CD8-positive, alpha-beta memory T cell (primary cell): ENCODE measurements around the gene ADCK1. TPM values are rescaled to one million over a fixed set of nuclear protein-coding genes. Genes with fewer than 3 reads are reported as not detected.

Experiments
- CTCF ChIA-PET: fragments of 350-600 bp; sonication (Branson Sonifier 250); formaldehyde crosslinking; loops from one replicate; lab custom pipeline; 2021; ENCODE audit warnings: antibody characterized with exemption; lab: Charles Lee
- POLR2A ChIA-PET: fragments of 350-600 bp; sonication (Branson Sonifier 250); formaldehyde crosslinking; loops from one replicate; lab custom pipeline; 2021; ENCODE audit warnings: antibody characterized with exemption; lab: Charles Lee
- DNase-seq, 5 donors: peaks; one replicate each; pipeline versions ENCODE4 v3.0.0 to v3.0.0-alpha.2; 2020 to 2022; ENCODE audit warnings: mixed read lengths in 1 of 5
- H3K27ac ChIP-seq: one replicate; pipeline ENCODE4 v1.7.0; 2013; ENCODE audit warnings: low read depth, mild to moderate bottlenecking, low read length, moderate library complexity
- H3K27me3 ChIP-seq: 2 replicates; pipeline ENCODE4 v1.7.0; 2013; ENCODE audit warnings: low read length, mild to moderate bottlenecking; ENCODE audit not compliant: insufficient read depth, poor library complexity, severe bottlenecking
- H3K36me3 ChIP-seq: 2 replicates; pipeline ENCODE4 v1.7.0; 2013; ENCODE audit warnings: mild to moderate bottlenecking, low read length, moderate library complexity; ENCODE audit not compliant: insufficient read depth
- H3K4me1 ChIP-seq: 2 replicates; pipeline ENCODE4 v1.7.0; 2013; ENCODE audit warnings: mild to moderate bottlenecking, low read length, moderate library complexity; ENCODE audit not compliant: insufficient read depth
- H3K4me3 ChIP-seq: 2 replicates; pipeline ENCODE4 v1.7.0; 2013; ENCODE audit warnings: mild to moderate bottlenecking, low read length
- H3K9me3 ChIP-seq: 2 replicates; pipeline ENCODE4 v1.7.0; 2013; ENCODE audit warnings: mild to moderate bottlenecking, low read length
- H3K27ac Mint-ChIP-seq, 8 donors: one replicate each; pipeline ENCODE4 v1.8.0; 2020 to 2021; ENCODE audit warnings: mixed read lengths in 8 of 8, mild to moderate bottlenecking in 6 of 8, inconsistent platforms in 3 of 8, moderate library complexity in 3 of 8
- H3K27me3 Mint-ChIP-seq, 2 donors: one replicate each; pipeline ENCODE4 v1.8.0; 2020 to 2021; ENCODE audit warnings: mixed read lengths in 2 of 2, mild to moderate bottlenecking in 1 of 2, moderate library complexity in 1 of 2
- H3K36me3 Mint-ChIP-seq, 3 donors: one replicate each; pipeline ENCODE4 v1.8.0; 2020 to 2021; ENCODE audit warnings: mixed read lengths in 3 of 3, inconsistent platforms in 1 of 3, mild to moderate bottlenecking in 1 of 3
- H3K4me1 Mint-ChIP-seq, 3 donors: one replicate each; pipeline ENCODE4 v1.8.0; 2020 to 2021; ENCODE audit warnings: mixed read lengths in 3 of 3, inconsistent platforms in 1 of 3, mild to moderate bottlenecking in 1 of 3
- H3K4me3 Mint-ChIP-seq, 7 donors: one replicate each; pipeline ENCODE4 v1.8.0; 2020 to 2021; ENCODE audit warnings: mixed read lengths in 7 of 7, mild to moderate bottlenecking in 6 of 7, moderate library complexity in 4 of 7, inconsistent platforms in 2 of 7
- H3K9me3 Mint-ChIP-seq, 5 donors: one replicate each; pipeline ENCODE4 v1.8.0; 2020 to 2022; ENCODE audit warnings: mixed read lengths in 5 of 5, mild to moderate bottlenecking in 3 of 5, moderate library complexity in 2 of 5, inconsistent platforms in 1 of 5
- polyA plus RNA-seq: library from polyadenylated mRNA; unstranded; fragments of 300-500 nt; fragmentation: Illumina TruSeq; gene quantifications from one replicate; pipeline ENCODE4 v1.2.3, GENCODE V29; 2021
- total RNA-seq, 2 experiments: library from RNA; stranded (reverse); gene quantifications; one replicate each; pipeline ENCODE4 v1.2.3, GENCODE V29; 2021

The ADCK1 gene
- total and polyA plus RNA-seq, 3 experiments from 2014 or later = 4.2 to 7.5 (median 5.9) TPM

GRCh38 chr14:77838831-77839511 is 39.1 kb downstream of the ADCK1 start:
- Mint-ChIP-seq H3K4me1 (no peaks in the 10 kb centered on the region), H3K27me3 (no peaks in the 10 kb centered on the region), H3K36me3 (peaks cover 4 to 8% (median 6%) of the 10 kb centered on the region in 3 donors), H3K4me3 (no peak overlapping the region), H3K9me3 (no peaks in the 10 kb centered on the region), H3K27ac (no peak overlapping the region)
- DNase-seq = peak in 1 of 5 donors; percentile 8
- Histone ChIP-seq H3K9me3 (no peaks in the 10 kb centered on the region), H3K27ac (no peak overlapping the region), H3K4me3 (no peak overlapping the region), H3K27me3 (no peaks in the 10 kb centered on the region), H3K4me1 (no peaks in the 10 kb centered on the region), H3K36me3 (no peaks in the 10 kb centered on the region)
- POLR2A ChIA-PET = no interaction called here
- CTCF ChIA-PET = no interaction called here

DNA sequence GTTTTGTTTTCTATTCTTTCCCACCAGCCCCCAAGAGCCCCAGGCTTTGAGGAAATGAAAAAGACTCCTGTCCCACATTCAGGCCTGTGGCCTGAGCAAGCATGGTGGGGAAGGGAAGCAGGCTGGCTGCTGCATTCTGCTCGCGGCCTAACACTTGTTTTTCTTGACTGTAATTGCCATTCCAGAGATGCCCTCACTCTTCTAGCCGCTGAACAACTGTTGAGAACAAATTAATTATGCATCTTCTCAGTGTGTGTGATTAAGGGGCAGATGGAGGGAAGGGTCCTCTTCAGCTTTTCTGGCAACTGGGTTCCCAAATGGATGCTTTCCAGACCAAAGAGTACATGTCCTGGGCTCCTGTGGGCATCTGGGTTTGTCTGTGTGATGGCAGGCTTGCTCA is 43.3 kb downstream of the ADCK1 start:
- Histone ChIP-seq H3K9me3 (no peaks in the 10 kb centered on the region), H3K4me1 (no peaks in the 10 kb centered on the region), H3K36me3 (no peaks in the 10 kb centered on the region), H3K27ac (no peak overlapping the region), H3K27me3 (no peaks in the 10 kb centered on the region), H3K4me3 (no peak overlapping the region)
- no peak for DNase-seq
- Mint-ChIP-seq H3K27ac (no peak overlapping the region), H3K9me3 (no peaks in the 10 kb centered on the region), H3K36me3 (peaks cover 0 to 3% (median 0%) of the 10 kb centered on the region in 3 donors), H3K4me1 (no peaks in the 10 kb centered on the region), H3K27me3 (peaks cover 0 to 1% of the 10 kb centered on the region in 2 donors), H3K4me3 (no peak overlapping the region)
- POLR2A ChIA-PET = no interaction called here
- CTCF ChIA-PET = no interaction called here

DNA sequence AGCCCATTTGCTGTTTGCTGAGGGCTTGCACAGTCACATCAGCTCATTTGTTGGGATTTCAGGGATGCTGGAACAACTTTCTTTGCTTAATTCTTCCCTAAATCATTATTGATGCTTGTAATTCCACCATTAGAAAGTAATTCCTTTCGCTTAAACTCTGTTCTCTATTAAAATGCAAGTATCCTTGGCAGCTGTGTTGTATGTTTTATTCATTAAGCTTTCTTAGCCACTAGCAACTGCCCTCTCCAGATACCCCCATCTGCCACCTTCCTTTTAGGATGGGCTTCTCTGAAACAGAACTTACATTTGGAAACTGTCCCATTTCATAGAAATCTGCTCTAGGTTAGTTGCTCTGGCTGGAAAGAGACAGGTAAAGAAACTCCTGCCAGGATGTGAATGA is 43.7 kb downstream of the ADCK1 start:
- peaks cover 0 to 1% of the 10 kb centered on the region in 2 donors for H3K27me3 Mint-ChIP-seq
- Histone ChIP-seq H3K36me3 (no peaks in the 10 kb centered on the region), H3K27me3 (no peaks in the 10 kb centered on the region), H3K27ac (no peak overlapping the region), H3K9me3 (no peaks in the 10 kb centered on the region), H3K4me1 (no peaks in the 10 kb centered on the region), H3K4me3 (no peak overlapping the region)
- no peak overlapping the region for H3K4me3 Mint-ChIP-seq
- H3K36me3 Mint-ChIP-seq = peaks cover 0 to 3% (median 0%) of the 10 kb centered on the region in 3 donors
- DNase-seq = no peak
- ChIA-PET POLR2A (no interaction called here), CTCF (no interaction called here)
- no peak overlapping the region for H3K27ac Mint-ChIP-seq
- no peaks in the 10 kb centered on the region for H3K9me3 Mint-ChIP-seq
- H3K4me1 Mint-ChIP-seq = no peaks in the 10 kb centered on the region

DNA sequence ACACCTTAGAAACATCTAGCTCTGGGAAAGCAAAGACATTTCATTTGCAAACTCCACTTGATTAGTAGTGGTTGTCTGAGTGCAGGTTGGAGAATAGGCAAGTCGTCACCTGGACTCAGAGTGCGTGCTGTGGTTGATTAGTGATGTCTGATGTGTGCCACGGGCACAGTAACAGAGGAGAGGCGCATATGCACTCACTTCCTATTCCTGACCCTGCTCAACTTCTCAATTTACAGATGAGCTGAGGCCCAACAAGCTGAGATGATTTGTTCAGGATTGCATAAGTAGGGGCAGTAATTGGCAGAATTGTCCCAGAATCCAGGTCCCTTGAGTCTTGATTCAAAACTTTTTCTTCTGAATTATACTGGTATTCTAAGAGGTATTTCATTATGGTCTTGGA is 44.9 kb downstream of the ADCK1 start:
- no peaks in the 10 kb centered on the region for H3K4me1 ChIP-seq
- peaks cover 0 to 1% of the 10 kb centered on the region in 2 donors for H3K27me3 Mint-ChIP-seq
- DNase-seq = no peak
- no peak overlapping the region for H3K4me3 Mint-ChIP-seq
- H3K9me3 ChIP-seq = no peaks in the 10 kb centered on the region
- ChIA-PET CTCF (interaction anchor here (1.0 kb wide), 1 partner anchor 17 kb away, joined by 4 read pairs; no protein-coding TSS in a partner anchor), POLR2A (no interaction called here)
- H3K27ac Mint-ChIP-seq = peak overlapping the region in 1 of 8 donors; percentile 34
- H3K36me3 ChIP-seq = no peaks in the 10 kb centered on the region
- no peak overlapping the region for H3K4me3 ChIP-seq
- H3K36me3 Mint-ChIP-seq = no peaks in the 10 kb centered on the region
- no peak overlapping the region for H3K27ac ChIP-seq
- no peaks in the 10 kb centered on the region for H3K9me3 Mint-ChIP-seq
- no peaks in the 10 kb centered on the region for H3K4me1 Mint-ChIP-seq
- H3K27me3 ChIP-seq = no peaks in the 10 kb centered on the region

GRCh38 chr14:77848031-77848430 is 48.1 kb downstream of the ADCK1 start:
- ChIA-PET CTCF (no interaction called here), POLR2A (no interaction called here)
- Mint-ChIP-seq H3K27me3 (peaks cover 0 to 1% of the 10 kb centered on the region in 2 donors), H3K4me1 (no peaks in the 10 kb centered on the region), H3K4me3 (no peak overlapping the region), H3K9me3 (peaks cover 0 to 2% (median 2%) of the 10 kb centered on the region in 5 donors), H3K27ac (peak overlapping the region in 1 of 8 donors; percentile 20), H3K36me3 (peaks cover 0 to 6% (median 3%) of the 10 kb centered on the region in 3 donors)
- no peak for DNase-seq
- Histone ChIP-seq H3K4me1 (no peaks in the 10 kb centered on the region), H3K36me3 (no peaks in the 10 kb centered on the region), H3K4me3 (no peak overlapping the region), H3K27me3 (no peaks in the 10 kb centered on the region), H3K27ac (no peak overlapping the region), H3K9me3 (no peaks in the 10 kb centered on the region)

- Histone ChIP-seq H3K4me1 (no peaks in the 10 kb centered on the region), H3K36me3 (no peaks in the 10 kb centered on the region), H3K9me3 (no peaks in the 10 kb centered on the region), H3K27me3 (no peaks in the 10 kb centered on the region), H3K4me3 (no peak overlapping the region), H3K27ac (no peak overlapping the region)
- no peak overlapping the region for H3K4me3 Mint-ChIP-seq
- ChIA-PET POLR2A (no interaction called here), CTCF (no interaction called here)
- H3K27ac Mint-ChIP-seq = peak overlapping the region in 2 of 8 donors; percentile 19 to 36
- no peak for DNase-seq
- H3K9me3 Mint-ChIP-seq = peaks cover 0 to 9% (median 4%) of the 10 kb centered on the region in 5 donors
- no peaks in the 10 kb centered on the region for H3K4me1 Mint-ChIP-seq
- peaks cover 0 to 1% of the 10 kb centered on the region in 2 donors for H3K27me3 Mint-ChIP-seq
- H3K36me3 Mint-ChIP-seq = peaks cover 0 to 18% (median 7%) of the 10 kb centered on the region in 3 donors
These were observed 49.8 kb downstream of the ADCK1 start for GRCh38 chr14:77849711-77850110.

DNA sequence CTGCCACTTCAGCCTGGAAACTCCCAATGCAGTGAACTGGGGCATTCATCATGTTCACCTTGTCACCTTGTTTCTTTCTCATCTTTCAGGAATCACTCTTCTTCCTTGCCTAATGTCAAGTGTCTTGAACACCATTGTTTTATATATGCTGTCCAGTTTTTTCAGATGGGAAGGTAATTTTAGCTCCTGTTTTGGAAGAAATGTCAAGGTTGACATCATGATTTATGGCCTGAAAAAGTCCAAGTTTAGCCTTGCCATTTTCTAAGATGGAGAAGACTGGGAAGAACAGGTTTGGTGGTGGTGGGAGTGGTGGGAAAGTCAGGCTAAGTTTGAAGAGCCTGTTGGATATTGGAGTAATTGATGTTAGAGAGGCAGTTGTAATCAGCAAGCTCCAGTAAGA is 54.0 kb downstream of the ADCK1 start:
- ChIA-PET CTCF (interaction anchor here (1.4 kb wide), 1 partner anchor 8 kb away, joined by 6 read pairs; no protein-coding TSS in a partner anchor), POLR2A (no interaction called here)
- no peak overlapping the region for H3K27ac Mint-ChIP-seq
- Histone ChIP-seq H3K9me3 (no peaks in the 10 kb centered on the region), H3K27ac (no peak overlapping the region), H3K36me3 (no peaks in the 10 kb centered on the region), H3K4me1 (no peaks in the 10 kb centered on the region), H3K27me3 (no peaks in the 10 kb centered on the region), H3K4me3 (no peak overlapping the region)
- no peak overlapping the region for H3K4me3 Mint-ChIP-seq
- no peaks in the 10 kb centered on the region for H3K4me1 Mint-ChIP-seq
- H3K36me3 Mint-ChIP-seq = peaks cover 2 to 18% (median 7%) of the 10 kb centered on the region in 3 donors
- no peaks in the 10 kb centered on the region for H3K27me3 Mint-ChIP-seq
- H3K9me3 Mint-ChIP-seq = peaks cover 0 to 9% (median 4%) of the 10 kb centered on the region in 5 donors
- no peak for DNase-seq

DNA sequence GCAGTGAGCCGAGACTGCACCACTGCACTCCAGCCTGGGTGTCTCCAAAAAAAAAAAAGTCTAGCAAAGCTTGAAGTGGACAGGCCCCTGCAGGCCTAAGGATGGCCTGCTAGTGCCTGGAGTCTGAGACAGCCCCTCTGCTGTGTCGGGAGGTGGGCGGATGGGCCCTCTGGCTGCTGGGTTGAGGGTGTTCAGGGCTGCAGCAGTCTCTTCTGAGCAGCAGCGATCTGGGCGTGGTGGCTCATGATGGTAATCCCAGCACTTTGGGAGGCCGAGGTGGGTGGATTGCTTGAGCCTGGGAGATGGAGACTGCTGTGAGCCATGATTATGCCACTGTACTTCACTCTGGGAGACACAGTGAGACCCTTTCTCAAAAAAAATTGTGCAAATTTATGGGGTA is 57.0 kb downstream of the ADCK1 start:
- H3K4me3 Mint-ChIP-seq = no peak overlapping the region
- H3K36me3 Mint-ChIP-seq = peaks cover 7 to 13% (median 9%) of the 10 kb centered on the region in 3 donors
- DNase-seq = no peak
- Histone ChIP-seq H3K4me1 (no peaks in the 10 kb centered on the region), H3K27ac (no peak overlapping the region), H3K36me3 (no peaks in the 10 kb centered on the region), H3K4me3 (no peak overlapping the region), H3K27me3 (no peaks in the 10 kb centered on the region), H3K9me3 (no peaks in the 10 kb centered on the region)
- peak overlapping the region in 1 of 8 donors; percentile 41 for H3K27ac Mint-ChIP-seq
- no peaks in the 10 kb centered on the region for H3K27me3 Mint-ChIP-seq
- H3K9me3 Mint-ChIP-seq = peaks cover 0 to 9% (median 4%) of the 10 kb centered on the region in 5 donors
- CTCF ChIA-PET = no interaction called here
- no peaks in the 10 kb centered on the region for H3K4me1 Mint-ChIP-seq
- POLR2A ChIA-PET = no interaction called here
